Urinary bladder (tissue), 4 donors: ENCODE data around the gene SKAP2. TPM values are rescaled to one million over a fixed set of nuclear protein-coding genes. Genes with fewer than 3 reads are reported as not detected.

ENCODE experiments used
- DNase-seq: peaks from one replicate; pipeline ENCODE4 v3.0.0-alpha.2; 2015; ENCODE audit errors: extremely low spot score
- H3K27ac ChIP-seq: one replicate; pipeline ENCODE4 v1.5.1; 2013; ENCODE audit warnings: low read depth, mild to moderate bottlenecking, moderate library complexity
- H3K36me3 ChIP-seq: one replicate; pipeline ENCODE4 v1.6.1; 2013; ENCODE audit warnings: mild to moderate bottlenecking, moderate library complexity; ENCODE audit not compliant: insufficient read depth
- H3K4me1 ChIP-seq: one replicate; pipeline ENCODE4 v1.6.1; 2013; ENCODE audit warnings: mild to moderate bottlenecking, moderate library complexity; ENCODE audit not compliant: insufficient read depth
- H3K4me3 ChIP-seq: one replicate; pipeline ENCODE4 v1.5.1; 2013; ENCODE audit warnings: low read depth, low read length
- WGBS: extraction: QIAGEN DNeasy Blood & Tissue Kit; methylation state at CpG from one replicate; pipeline ENCODE4 v1.1.7; 2013; 5-methylcytosine and 5-hydroxymethylcytosine counted together
- polyA plus RNA-seq: library from polyadenylated mRNA; stranded (reverse); fragments of 200-250 nt; gene quantifications from one replicate; pipeline ENCODE4 v1.2.3, GENCODE V29; 2013
- total RNA-seq: library from RNA; depleted of rRNA; stranded (reverse); fragments of >200 nt; gene quantifications from one replicate; pipeline ENCODE4 v1.2.3, GENCODE V29; 2014
- donor health status: healthy with polysubstance abuse.
- donor health status: healthy.

Gene SKAP2, protein sequence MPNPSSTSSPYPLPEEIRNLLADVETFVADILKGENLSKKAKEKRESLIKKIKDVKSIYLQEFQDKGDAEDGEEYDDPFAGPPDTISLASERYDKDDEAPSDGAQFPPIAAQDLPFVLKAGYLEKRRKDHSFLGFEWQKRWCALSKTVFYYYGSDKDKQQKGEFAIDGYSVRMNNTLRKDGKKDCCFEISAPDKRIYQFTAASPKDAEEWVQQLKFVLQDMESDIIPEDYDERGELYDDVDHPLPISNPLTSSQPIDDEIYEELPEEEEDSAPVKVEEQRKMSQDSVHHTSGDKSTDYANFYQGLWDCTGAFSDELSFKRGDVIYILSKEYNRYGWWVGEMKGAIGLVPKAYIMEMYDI
- total RNA-seq (22.0 TPM), polyA plus RNA-seq (27.2 TPM)

DNA sequence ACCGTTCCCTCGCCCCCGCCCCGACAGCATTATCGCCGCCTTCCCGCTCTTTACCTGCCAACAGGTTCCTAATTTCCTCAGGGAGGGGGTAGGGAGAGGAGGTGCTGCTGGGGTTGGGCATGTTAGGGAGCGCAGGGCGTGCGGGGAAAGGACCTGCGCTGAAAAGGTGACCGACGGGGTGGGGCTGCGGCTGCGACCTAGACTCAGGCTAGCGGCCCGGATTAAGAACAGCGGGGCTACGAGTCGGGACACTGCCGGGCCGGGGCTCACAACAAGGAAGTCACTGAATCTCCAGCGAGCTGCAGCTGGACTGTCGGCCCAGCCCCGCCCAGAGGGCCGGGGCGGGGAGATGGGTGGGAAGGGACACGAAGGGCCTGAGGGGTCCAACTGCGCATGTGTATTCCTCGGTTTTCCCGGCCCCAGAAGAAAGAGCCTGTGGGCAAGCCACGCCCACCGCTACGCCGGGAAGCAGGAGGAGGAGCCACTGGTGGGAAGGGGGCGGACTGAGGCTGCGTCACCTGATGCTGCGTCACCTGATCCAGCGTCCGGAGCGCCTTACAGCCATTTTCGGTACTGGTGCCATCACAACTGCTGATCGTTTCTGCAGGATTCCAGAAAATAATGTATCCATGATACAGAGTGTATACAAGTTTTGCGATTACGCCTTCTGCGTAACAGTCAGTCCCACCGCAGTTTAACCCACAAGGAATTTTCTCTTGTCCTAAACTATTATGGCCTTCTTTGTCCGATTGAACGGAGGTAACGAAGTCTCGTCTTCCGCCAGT is at the start of gene SKAP2:
SKAP2 (minus strand) TSS at position 282 of the 785 bp plus-strand sequence; CDS start at position 121, 161 bp downstream.
- H3K4me1 ChIP-seq = no peaks in the 10 kb centered on the region
- DNase-seq = peak; percentile 98
- no peaks in the 10 kb centered on the region for H3K36me3 ChIP-seq
- H3K27ac ChIP-seq = peak within 1 kb of the TSS; percentile 91
- under 1% methylated on average over 52 of the region's 52 CpGs for WGBS
- peak within 1 kb of the TSS; percentile 64 for H3K4me3 ChIP-seq

DNA sequence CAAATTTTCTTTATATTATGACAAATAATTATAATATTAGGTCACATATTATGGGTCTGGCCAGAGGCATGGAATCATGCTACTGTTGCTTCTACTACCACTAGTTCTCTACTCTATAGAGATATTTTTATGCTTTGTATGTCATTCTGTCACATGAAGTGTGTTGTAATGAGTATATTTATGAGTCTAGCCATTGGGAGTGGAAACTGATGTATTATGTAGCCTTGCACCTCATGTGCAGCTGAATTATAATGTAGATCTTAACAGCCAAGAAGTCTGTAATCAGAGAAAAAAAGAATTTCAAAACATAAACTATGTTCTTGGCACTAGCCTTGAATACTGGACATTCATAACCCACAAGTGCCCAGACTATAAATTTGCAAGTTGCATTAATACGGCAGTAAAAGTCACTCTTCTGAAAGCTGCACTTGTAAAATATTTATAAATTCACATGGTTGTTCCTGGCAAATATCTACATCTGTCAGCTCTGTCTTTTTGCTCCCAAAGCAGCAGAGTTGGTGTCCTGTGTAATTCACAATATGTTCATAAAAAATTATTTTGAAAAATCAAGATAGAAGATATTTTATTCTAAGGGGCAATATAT is 48.6 kb upstream of the SKAP2 start:
- Histone ChIP-seq H3K4me1 (no peaks in the 10 kb centered on the region), H3K27ac (no peak overlapping the region), H3K4me3 (no peak overlapping the region), H3K36me3 (no peaks in the 10 kb centered on the region)
- DNase-seq = no peak
- 23% methylated on average over 1 of the region's 1 CpG for WGBS

DNA sequence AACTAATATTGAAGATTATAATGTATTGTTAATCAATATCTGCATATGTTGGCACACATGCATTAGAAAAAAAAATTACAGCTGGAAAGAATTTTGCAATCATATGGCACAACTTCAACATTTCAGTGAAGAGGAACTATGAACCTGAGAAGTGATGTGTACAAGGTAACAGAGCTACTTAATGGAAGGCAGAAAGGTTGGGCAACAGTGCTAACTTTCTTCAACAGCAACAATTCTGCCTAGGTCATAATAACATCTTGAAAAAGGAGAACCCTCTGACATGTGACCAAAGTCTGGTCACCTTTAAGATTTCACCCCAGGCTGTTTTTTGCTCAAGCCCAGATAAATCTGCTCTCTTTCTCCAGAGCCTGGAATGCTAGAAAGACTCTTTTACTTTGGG is 47.9 kb upstream of the SKAP2 start:
- Histone ChIP-seq H3K4me3 (no peak overlapping the region), H3K36me3 (no peaks in the 10 kb centered on the region), H3K27ac (no peak overlapping the region)

DNA sequence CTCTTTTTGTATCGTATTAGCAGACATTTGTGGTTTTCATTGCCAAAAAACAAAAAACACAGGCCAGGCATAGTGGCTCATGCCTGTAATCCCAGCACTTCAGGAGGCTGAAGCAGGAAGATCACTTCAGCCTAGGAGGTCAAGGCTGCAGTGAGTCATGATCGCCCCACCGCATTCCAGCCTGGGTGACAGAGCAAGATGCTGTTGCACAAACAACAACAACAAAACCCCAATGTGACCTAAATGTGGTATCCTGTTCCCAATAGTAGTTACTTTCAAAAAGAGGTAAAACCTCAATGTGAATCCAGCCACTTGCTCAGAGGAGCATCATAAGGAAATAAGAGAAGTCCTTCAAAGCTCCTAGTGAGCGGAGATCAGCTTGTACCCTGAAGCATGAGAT is 45.8 kb upstream of the SKAP2 start:
- no peaks in the 10 kb centered on the region for H3K36me3 ChIP-seq
- 88% methylated on average over 4 of the region's 4 CpGs for WGBS
- no peak overlapping the region for H3K27ac ChIP-seq
- H3K4me3 ChIP-seq = no peak overlapping the region
- DNase-seq = no peak
- H3K4me1 ChIP-seq = no peaks in the 10 kb centered on the region

More for the DNA sequence above, 47.9 kb upstream of the SKAP2 start:
- no peak for DNase-seq
- H3K4me1 ChIP-seq = no peaks in the 10 kb centered on the region

DNA sequence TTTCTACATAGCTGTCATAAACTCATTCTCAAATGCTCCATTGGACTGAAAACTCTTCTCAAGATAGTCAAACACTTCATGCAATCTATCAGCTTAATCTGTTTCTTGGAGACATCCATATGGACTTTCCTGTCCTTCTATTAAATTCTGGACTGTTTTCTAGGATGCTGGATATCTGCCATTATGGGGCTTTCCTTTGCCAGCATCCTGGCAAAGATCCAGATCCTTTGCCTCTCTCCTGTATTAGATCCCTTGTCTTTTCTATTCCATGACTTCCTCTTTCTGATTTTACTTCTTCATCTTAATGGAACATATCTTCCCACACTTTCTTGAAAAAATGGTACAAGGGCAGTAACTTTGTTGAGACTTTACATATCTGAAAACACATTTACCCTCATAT is 35.9 kb upstream of the SKAP2 start:
- no peak for DNase-seq
- Histone ChIP-seq H3K4me3 (no peak overlapping the region), H3K27ac (no peak overlapping the region), H3K4me1 (no peaks in the 10 kb centered on the region), H3K36me3 (no peaks in the 10 kb centered on the region)

DNA sequence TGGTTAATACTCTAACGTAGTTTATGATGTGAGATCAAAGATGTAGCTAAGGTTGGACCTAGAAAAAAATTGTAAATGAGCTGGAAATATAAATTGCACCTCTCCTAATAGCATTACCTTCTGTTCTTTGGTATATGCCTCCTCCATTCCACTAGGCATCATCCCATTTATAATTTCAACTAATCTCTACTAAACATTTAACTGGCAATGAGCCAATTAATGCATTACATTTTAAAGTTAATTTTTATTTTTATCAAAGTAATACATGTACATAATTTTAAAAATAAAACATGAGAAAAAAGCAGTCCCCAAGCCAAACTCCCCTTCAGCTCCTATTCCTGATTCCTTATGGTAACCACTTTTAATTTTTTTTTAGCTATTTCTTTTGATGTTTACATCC is 35.1 kb upstream of the SKAP2 start:
- Histone ChIP-seq H3K36me3 (no peaks in the 10 kb centered on the region), H3K4me1 (no peaks in the 10 kb centered on the region), H3K4me3 (no peak overlapping the region), H3K27ac (no peak overlapping the region)
- no peak for DNase-seq
- WGBS = 50% methylated on average over 1 of the region's 1 CpG

DNA sequence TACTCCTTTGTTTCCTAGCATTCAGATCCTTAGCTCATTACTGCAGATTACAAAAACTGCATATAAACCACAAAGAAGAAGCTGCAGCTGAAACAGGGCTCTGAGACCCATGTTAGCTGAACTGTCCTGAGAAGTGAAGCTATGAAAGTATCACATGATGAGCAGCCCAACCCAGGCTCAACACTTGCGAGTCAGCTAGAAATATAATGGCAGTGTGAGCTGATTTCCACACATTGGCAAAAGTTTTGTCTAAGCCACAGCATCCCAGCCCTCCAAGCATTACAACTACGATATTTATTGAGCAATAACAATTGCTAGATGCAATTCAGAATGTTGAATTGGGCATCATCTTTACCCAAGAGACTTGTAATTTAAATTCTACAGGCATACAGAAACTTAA is 34.5 kb upstream of the SKAP2 start:
- Histone ChIP-seq H3K4me3 (no peak overlapping the region), H3K4me1 (no peaks in the 10 kb centered on the region), H3K36me3 (no peaks in the 10 kb centered on the region), H3K27ac (no peak overlapping the region)
- no peak for DNase-seq
- 56% methylated on average over 2 of the region's 2 CpGs for WGBS

DNA sequence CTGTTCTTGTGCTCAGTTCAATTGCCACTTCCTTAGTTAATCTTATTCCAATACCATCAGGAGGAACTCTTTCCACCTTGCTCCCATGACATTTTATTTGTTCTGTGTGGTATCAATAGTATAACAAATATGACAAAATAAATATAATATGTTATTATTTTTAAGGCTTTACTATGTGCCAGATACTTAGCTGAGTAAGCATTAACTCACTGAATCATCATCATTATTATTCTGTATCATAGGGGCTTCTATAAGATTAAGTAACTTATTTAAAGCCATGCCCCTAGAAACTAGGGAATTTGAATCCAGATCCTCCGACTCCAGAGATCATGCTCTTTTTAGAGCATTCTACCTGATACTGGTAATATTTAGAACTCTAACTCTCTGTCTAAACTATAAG is 33.5 kb upstream of the SKAP2 start:
- DNase-seq = no peak
- Histone ChIP-seq H3K27ac (no peak overlapping the region), H3K36me3 (no peaks in the 10 kb centered on the region), H3K4me1 (no peaks in the 10 kb centered on the region), H3K4me3 (no peak overlapping the region)
- WGBS = 99% methylated on average over 1 of the region's 1 CpG

DNA sequence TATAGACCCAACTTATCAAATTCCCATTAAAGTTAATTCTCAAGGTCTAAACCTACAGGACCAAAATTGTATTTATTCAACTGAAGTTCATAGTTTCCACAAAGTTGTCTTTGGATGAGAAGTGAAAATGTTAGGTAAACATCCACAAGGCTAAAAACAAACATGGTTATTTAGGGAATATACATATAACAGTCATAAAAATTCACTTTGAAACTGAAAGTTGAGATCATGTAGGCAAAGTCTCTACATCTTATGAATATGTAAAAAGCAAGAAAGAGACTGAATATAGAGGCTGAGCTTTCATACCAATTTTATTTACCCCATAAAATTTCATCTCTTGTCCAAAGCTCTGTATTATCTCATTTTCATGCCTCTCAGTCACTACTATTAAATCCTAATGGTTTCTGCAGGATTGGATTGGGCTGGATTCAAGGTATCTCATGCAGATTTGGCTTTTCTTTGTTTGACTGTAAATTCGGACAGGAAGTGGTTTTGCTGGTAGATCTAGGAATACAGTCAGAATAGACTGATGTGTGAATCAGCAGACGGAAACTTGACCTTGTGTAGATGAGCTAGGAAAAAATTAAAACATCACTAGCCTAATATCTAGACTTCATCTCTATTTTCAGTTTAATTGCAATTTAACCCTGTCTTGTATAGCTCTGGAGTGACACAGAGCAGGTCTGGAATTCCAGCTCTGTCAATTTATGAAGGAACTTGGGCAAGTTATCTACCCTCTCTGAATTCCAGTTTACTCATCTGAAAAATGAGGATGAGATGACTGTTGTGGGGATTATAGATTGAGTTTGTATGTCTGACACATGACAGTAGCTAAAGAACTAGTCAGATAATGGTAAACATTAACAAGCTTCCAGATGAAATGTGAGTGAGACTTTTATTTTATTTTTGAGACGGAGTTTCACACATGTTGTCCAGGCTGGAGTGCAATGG is 27.3 kb upstream of the SKAP2 start:
- no peak overlapping the region for H3K27ac ChIP-seq
- 68% methylated on average over 3 of the region's 3 CpGs for WGBS
- DNase-seq = no peak
- H3K4me3 ChIP-seq = no peak overlapping the region
- no peaks in the 10 kb centered on the region for H3K4me1 ChIP-seq
- no peaks in the 10 kb centered on the region for H3K36me3 ChIP-seq

DNA sequence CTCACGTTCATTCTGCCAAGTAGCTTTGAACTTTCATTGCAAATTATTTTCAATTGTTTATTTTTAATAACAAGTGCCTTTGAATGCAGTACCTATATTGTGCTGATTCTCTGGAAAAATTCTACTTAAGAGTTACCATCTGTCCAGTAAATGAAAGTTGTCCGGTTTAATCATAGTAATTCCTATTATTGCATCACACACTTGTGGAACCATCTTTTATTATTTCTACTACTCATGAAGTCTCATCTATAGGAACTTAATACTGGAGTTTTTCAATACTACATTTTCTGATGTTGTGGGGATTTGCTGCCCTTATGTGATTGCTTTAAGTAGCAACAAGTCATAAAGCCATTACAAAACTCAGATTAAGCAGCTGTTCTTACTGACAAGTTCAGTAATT is 16.5 kb upstream of the SKAP2 start:
- H3K27ac ChIP-seq = no peak overlapping the region
- no peak overlapping the region for H3K4me3 ChIP-seq
- H3K36me3 ChIP-seq = no peaks in the 10 kb centered on the region
- no peaks in the 10 kb centered on the region for H3K4me1 ChIP-seq
- DNase-seq = no peak
- WGBS = 72% methylated on average over 2 of the region's 2 CpGs

DNA sequence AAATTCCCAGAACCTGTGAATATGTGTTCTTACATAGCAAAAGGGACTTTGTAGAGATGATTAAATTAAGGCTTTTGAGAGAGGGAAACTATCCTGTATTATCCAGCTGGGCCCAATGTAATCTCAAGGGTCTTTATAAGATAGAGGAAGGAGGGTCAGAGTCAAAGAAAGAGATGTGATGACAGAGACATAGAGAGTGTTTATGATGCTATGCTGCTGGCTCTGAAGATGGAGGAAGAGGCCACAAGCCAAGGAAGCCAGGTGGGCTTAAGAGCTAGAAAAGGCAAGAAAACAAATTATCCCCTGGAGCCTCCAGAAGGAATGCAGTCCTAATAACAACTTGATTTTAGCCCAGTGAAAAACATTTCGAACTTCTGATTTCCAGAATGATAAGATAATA is 15.3 kb upstream of the SKAP2 start:
- no peak overlapping the region for H3K4me3 ChIP-seq
- no peak for DNase-seq
- no peaks in the 10 kb centered on the region for H3K4me1 ChIP-seq
- 88% methylated on average over 1 of the region's 1 CpG for WGBS
- no peaks in the 10 kb centered on the region for H3K36me3 ChIP-seq
- H3K27ac ChIP-seq = no peak overlapping the region

DNA sequence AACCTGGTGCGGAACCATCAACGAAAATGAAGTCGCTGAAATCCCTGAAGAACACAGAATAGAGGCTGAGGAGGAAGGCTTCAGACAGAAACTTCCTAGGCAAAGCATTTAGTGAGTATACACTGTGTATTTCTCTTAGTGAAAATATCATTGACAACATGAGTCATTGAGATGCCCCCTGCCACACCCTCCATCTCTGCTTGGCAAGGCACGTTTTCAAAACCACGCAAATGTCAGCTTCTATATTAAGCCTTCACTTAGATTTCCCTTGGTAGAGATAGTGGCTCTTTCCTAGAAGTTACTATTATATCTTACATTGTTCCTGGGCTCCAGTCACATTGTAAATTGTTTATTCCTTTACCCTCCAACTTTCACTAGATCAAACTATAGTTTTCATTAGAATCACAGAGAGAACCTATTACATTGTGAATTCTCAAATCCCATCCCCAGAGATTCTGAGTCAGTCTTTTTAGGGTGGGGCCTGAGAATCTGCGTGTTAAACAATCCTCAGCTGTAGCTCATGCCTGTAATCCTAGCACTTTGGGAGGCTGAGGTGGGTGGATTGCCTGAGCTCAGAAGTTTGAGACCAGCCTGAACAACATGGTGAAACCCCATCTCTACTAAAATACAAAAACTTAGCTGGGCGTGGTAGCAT is 4.6 kb upstream of the SKAP2 start:
- Histone ChIP-seq H3K4me3 (no peak overlapping the region), H3K4me1 (no peaks in the 10 kb centered on the region), H3K27ac (no peak overlapping the region), H3K36me3 (no peaks in the 10 kb centered on the region)
- DNase-seq = no peak
- WGBS = 78% methylated on average over 7 of the region's 7 CpGs

DNA sequence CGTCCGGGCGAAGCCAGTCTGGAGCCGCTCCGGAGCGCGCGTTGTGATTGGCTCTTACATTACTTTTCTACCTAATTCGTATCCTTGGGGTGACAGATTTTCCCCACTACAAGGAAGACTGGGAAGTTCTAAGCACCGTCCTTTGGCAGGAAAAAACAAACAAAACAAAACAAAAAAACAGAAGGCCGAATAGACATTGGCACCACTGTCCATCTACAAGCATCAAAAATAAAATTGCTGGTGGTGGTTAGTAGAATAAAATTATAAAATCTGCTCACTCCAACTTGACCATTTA is 651 bp upstream of the SKAP2 start:
- DNase-seq = no peak
- H3K27ac ChIP-seq = peak overlapping the region; percentile 90
- WGBS = 3% methylated on average over 11 of the region's 11 CpGs
- no peaks in the 10 kb centered on the region for H3K36me3 ChIP-seq
- no peaks in the 10 kb centered on the region for H3K4me1 ChIP-seq
- peak overlapping the region; percentile 64 for H3K4me3 ChIP-seq
